ENCODE measurements around the gene TIMP2. TPM values are rescaled to one million over a fixed set of nuclear protein-coding genes. Genes with fewer than 3 reads are reported as not detected.

TIMP2 gene
- total and polyA plus RNA-seq, 2 of the 13 experiments (the other 11 are each of a cell fraction or from before 2014, with no cell fraction given): 3.8 to 8.5 TPM

DNA sequence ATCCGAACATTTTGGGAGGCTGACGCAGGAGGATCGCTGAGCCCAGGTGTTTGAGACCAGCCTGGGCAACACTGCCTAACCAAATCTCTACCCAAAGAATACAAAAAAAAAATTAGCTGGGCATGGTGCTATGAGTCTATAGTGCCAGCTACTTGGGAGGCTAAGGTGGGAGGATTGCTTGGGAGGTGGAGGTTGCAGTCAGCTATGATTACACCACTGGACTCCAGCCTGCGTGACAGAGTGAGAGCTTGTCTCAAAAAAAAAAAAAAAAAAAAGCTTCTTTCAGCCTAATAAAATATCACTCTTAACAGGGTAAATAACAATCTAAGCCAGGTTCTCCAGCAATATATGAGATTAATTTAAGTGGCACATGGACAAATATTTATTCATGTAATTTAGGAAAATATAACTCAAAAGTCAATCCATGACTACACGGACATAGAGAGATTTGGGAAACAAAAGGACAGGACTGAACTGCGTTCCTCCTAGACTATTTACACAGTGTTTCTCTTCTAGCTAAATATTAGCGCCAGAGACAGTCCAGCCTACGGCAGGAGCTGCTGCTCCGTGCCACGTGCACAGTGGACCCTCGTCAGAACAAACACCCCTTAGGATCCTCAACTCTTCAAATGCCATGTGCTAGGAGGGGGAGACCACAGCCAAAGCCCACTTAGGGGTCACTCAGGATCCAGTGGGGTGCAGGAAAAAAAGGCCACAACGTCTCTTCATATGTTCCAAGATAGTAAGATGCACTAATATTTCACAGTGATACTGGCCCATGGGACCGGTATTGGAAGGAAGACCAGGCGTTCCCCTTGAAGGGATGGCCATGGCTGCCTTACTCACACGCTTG, 93.3 kb downstream of the TIMP2 start (continued):
- peak; percentile 31; the same call in 1 of the 2 replicates for TF ChIP-seq GATAD1 (CRISPR knock-in tag; IDR thresholded peaks at IDR 0.05)
- peak; percentile 96 for TF ChIP-seq ZNF598 (CRISPR knock-in tag; IDR thresholded peaks at IDR 0.05; ENCODE audit: borderline replicate concordance)
- TF ChIP-seq KLF11 (CRISPR knock-in tag; IDR thresholded peaks at IDR 0.05): 0 out of 2 replicates have a peak, but pooled peaks have one; percentile 41
- TF ChIP-seq MYC (CRISPR knock-in tag; IDR thresholded peaks at IDR 0.05; ENCODE audit: borderline replicate concordance): peak; percentile 96
- TF ChIP-seq ZNF589 (CRISPR knock-in tag; conservative IDR thresholded peaks at IDR 0.05): peak; percentile 42; the same call in 1 of the 2 replicates
- TF ChIP-seq U2AF1 (optimal IDR thresholded peaks at IDR 0.05; ENCODE audit: low read depth, low read length): no peak
- TF ChIP-seq RARA (CRISPR knock-in tag; IDR thresholded peaks at IDR 0.05): peak; percentile 52
- peak; percentile 87 for TF ChIP-seq ZNF883 (CRISPR knock-in tag; IDR thresholded peaks at IDR 0.05; ENCODE audit: not compliant biosample characterization)
- TF ChIP-seq, protein P1, sequence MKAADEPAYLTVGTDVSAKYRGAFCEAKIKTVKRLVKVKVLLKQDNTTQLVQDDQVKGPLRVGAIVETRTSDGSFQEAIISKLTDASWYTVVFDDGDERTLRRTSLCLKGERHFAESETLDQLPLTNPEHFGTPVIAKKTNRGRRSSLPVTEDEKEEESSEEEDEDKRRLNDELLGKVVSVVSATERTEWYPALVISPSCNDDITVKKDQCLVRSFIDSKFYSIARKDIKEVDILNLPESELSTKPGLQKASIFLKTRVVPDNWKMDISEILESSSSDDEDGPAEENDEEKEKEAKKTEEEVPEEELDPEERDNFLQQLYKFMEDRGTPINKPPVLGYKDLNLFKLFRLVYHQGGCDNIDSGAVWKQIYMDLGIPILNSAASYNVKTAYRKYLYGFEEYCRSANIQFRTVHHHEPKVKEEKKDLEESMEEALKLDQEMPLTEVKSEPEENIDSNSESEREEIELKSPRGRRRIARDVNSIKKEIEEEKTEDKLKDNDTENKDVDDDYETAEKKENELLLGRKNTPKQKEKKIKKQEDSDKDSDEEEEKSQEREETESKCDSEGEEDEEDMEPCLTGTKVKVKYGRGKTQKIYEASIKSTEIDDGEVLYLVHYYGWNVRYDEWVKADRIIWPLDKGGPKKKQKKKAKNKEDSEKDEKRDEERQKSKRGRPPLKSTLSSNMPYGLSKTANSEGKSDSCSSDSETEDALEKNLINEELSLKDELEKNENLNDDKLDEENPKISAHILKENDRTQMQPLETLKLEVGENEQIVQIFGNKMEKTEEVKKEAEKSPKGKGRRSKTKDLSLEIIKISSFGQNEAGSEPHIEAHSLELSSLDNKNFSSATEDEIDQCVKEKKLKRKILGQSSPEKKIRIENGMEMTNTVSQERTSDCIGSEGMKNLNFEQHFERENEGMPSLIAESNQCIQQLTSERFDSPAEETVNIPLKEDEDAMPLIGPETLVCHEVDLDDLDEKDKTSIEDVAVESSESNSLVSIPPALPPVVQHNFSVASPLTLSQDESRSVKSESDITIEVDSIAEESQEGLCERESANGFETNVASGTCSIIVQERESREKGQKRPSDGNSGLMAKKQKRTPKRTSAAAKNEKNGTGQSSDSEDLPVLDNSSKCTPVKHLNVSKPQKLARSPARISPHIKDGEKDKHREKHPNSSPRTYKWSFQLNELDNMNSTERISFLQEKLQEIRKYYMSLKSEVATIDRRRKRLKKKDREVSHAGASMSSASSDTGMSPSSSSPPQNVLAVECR (CRISPR knock-in tag; IDR thresholded peaks at IDR 0.05; ENCODE audit: borderline replicate concordance): peak; percentile 82; the same call in 1 of the 2 replicates
- no peak for TF ChIP-seq MZF1 (CRISPR knock-in tag; IDR thresholded peaks at IDR 0.05; ENCODE audit: borderline replicate concordance)
- TF ChIP-seq, protein P2, sequence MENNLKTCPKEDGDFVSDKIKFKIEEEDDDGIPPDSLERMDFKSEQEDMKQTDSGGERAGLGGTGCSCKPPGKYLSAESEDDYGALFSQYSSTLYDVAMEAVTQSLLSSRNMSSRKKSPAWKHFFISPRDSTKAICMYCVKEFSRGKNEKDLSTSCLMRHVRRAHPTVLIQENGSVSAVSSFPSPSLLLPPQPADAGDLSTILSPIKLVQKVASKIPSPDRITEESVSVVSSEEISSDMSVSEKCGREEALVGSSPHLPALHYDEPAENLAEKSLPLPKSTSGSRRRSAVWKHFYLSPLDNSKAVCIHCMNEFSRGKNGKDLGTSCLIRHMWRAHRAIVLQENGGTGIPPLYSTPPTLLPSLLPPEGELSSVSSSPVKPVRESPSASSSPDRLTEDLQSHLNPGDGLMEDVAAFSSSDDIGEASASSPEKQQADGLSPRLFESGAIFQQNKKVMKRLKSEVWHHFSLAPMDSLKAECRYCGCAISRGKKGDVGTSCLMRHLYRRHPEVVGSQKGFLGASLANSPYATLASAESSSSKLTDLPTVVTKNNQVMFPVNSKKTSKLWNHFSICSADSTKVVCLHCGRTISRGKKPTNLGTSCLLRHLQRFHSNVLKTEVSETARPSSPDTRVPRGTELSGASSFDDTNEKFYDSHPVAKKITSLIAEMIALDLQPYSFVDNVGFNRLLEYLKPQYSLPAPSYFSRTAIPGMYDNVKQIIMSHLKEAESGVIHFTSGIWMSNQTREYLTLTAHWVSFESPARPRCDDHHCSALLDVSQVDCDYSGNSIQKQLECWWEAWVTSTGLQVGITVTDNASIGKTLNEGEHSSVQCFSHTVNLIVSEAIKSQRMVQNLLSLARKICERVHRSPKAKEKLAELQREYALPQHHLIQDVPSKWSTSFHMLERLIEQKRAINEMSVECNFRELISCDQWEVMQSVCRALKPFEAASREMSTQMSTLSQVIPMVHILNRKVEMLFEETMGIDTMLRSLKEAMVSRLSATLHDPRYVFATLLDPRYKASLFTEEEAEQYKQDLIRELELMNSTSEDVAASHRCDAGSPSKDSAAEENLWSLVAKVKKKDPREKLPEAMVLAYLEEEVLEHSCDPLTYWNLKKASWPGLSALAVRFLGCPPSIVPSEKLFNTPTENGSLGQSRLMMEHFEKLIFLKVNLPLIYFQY (CRISPR knock-in tag; IDR thresholded peaks at IDR 0.05; ENCODE audit: borderline replicate concordance): peak; percentile 18; the same call in 1 of the 2 replicates
